ENCODE data around the gene PLA2G6. TPM values are rescaled to one million over a fixed set of nuclear protein-coding genes. Genes with fewer than 3 reads are reported as not detected.

Gene PLA2G6
- total and polyA plus RNA-seq, 2 experiments from 2014 or later: 28.2 to 30.2 TPM

DNA sequence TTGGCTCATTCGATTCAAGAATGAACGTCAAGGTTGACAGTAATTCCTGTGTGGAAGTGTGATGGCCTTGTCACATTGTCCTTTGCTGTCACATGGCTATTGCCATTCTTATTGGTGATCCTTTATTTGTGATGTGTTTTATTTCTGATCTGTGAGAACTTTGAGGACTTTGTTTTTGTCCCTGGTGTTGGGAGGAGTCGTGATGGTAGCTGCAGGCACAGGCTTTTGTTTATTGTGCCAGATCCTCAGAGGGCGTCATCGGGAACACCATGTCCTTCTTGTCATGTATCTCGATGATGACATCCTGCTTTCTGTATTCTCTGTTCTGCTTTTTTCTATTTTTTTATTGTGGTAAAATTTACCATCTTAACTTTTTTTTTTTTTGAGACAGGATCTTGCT, 118.8 kb downstream of the PLA2G6 start:
- H3K4me2 ChIP-seq: no peak overlapping the region
- H3K4me3 ChIP-seq: no peak overlapping the region
- H3K9me2 ChIP-seq (replicated peaks; ENCODE audit: insufficient read depth): no peaks in the 10 kb centered on the region
- peaks cover 7% of the 10 kb centered on the region for H3K79me2 ChIP-seq
- H3K27me3 ChIP-seq: no peaks in the 10 kb centered on the region
- DNase-seq (ENCODE audit: low spot score): no peak
- no peaks in the 10 kb centered on the region for H3K9me3 ChIP-seq (ENCODE audit: low read depth)
- no peaks in the 10 kb centered on the region for H3K36me3 ChIP-seq (replicated peaks; ENCODE audit: insufficient read depth, low read depth)
- no peak overlapping the region for H2AFZ ChIP-seq
- no peaks in the 10 kb centered on the region for H3K4me1 ChIP-seq (ENCODE audit: insufficient read depth)
- no peak for TF ChIP-seq EZH2phosphoT487 (IDR thresholded peaks at IDR 0.05; ENCODE audit: low read depth, severe bottlenecking, unreplicated experiment)
- TF ChIP-seq, protein P1, sequence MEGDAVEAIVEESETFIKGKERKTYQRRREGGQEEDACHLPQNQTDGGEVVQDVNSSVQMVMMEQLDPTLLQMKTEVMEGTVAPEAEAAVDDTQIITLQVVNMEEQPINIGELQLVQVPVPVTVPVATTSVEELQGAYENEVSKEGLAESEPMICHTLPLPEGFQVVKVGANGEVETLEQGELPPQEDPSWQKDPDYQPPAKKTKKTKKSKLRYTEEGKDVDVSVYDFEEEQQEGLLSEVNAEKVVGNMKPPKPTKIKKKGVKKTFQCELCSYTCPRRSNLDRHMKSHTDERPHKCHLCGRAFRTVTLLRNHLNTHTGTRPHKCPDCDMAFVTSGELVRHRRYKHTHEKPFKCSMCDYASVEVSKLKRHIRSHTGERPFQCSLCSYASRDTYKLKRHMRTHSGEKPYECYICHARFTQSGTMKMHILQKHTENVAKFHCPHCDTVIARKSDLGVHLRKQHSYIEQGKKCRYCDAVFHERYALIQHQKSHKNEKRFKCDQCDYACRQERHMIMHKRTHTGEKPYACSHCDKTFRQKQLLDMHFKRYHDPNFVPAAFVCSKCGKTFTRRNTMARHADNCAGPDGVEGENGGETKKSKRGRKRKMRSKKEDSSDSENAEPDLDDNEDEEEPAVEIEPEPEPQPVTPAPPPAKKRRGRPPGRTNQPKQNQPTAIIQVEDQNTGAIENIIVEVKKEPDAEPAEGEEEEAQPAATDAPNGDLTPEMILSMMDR (IDR thresholded peaks at IDR 0.05; ENCODE audit: poor library complexity): no peak
- no peak for TF ChIP-seq EZH2 (IDR thresholded peaks at IDR 0.05; ENCODE audit: borderline replicate concordance)
- H4K20me1 ChIP-seq (ENCODE audit: insufficient read depth, poor library complexity, severe bottlenecking): no peaks in the 10 kb centered on the region
- WGBS (ENCODE audit: low lambda C conversion rate, missing lambda C conversion rate): 90% methylated on average over 6 of the region's 6 CpGs
- no peak overlapping the region for H3K27ac ChIP-seq

Small RNA genes within 50 kb of the gene (small RNA-seq; reads per million reads assigned to genes)
- gene RN7SL704P: 0.09 reads per million

Other genes with a start within 250 kb of the PLA2G6 start
- 0.30 TPM in 1 of 2 replicates, not detected in the other for gene C22orf23, start 228.2 kb downstream of the PLA2G6 start, total RNA-seq
- gene C22orf23, start 228.2 kb downstream of the PLA2G6 start, polyA plus RNA-seq: 0.29 TPM in 1 of 2 replicates, not detected in the other
- gene POLR2F, start 228.1 kb downstream of the PLA2G6 start, total RNA-seq: 59.4 and 74.3 TPM in 2 replicates
- gene POLR2F, start 228.1 kb downstream of the PLA2G6 start, polyA plus RNA-seq: 119 and 129 TPM in 2 replicates
- not detected in 2 replicates for gene SOX10, start 197.3 kb downstream of the PLA2G6 start, total RNA-seq
- not detected in 2 replicates for gene SOX10, start 197.3 kb downstream of the PLA2G6 start, polyA plus RNA-seq
- gene PICK1, start 124.4 kb downstream of the PLA2G6 start, total RNA-seq: 26.2 and 42.7 TPM in 2 replicates
- gene PICK1, start 124.4 kb downstream of the PLA2G6 start, polyA plus RNA-seq: 43.1 and 54.9 TPM in 2 replicates
- gene SLC16A8, start 97.6 kb downstream of the PLA2G6 start, total RNA-seq: not detected in 2 replicates
- 0.63 and 1.6 TPM in 2 replicates for gene SLC16A8, start 97.6 kb downstream of the PLA2G6 start, polyA plus RNA-seq
- gene BAIAP2L2, start 71.1 kb downstream of the PLA2G6 start, total RNA-seq: 3.3 and 4.4 TPM in 2 replicates
- 8.2 and 8.8 TPM in 2 replicates for gene BAIAP2L2, start 71.1 kb downstream of the PLA2G6 start, polyA plus RNA-seq
- 55.9 and 70.4 TPM in 2 replicates for gene MAFF, start 20.2 kb upstream of the PLA2G6 start, total RNA-seq
- gene MAFF, start 20.2 kb upstream of the PLA2G6 start, polyA plus RNA-seq: 67.2 and 76.3 TPM in 2 replicates
- 32.1 and 58.2 TPM in 2 replicates for gene TMEM184B, start 91.2 kb upstream of the PLA2G6 start, total RNA-seq
- 90.0 and 102 TPM in 2 replicates for gene TMEM184B, start 91.2 kb upstream of the PLA2G6 start, polyA plus RNA-seq
- 85.8 and 89.5 TPM in 2 replicates for gene CSNK1E, start 135.6 kb upstream of the PLA2G6 start, total RNA-seq
- 123 and 152 TPM in 2 replicates for gene CSNK1E, start 135.6 kb upstream of the PLA2G6 start, polyA plus RNA-seq

Data from hepatocyte (in vitro differentiated cells).